Subcutaneous adipose tissue (tissue), 4 donors: ENCODE data around the gene ATP2A1. TPM values are rescaled to one million over a fixed set of nuclear protein-coding genes. Genes with fewer than 3 reads are reported as not detected.

ENCODE experiments used
- CTCF ChIP-seq: fragments of 450-650 bp; IDR thresholded peaks from one replicate; pipeline ENCODE4 v1.5.1; 2016; ENCODE audit warnings: low read depth, mild to moderate bottlenecking, control low read depth, antibody characterized with exemption, moderate library complexity
- total RNA-seq, 4 donors: library from RNA; depleted of rRNA; stranded (reverse); fragments of >200 nt; gene quantifications; one replicate each; pipeline ENCODE4 v1.1.0, GENCODE V29; 2016

The ATP2A1 gene
- total RNA-seq, 4 donors from 2014 or later = 0.19 to 0.44 (median 0.34) TPM; not detected in 1

GRCh38 chr16:28927815-28928214, 49.5 kb downstream of the ATP2A1 start:
- no peak for TF ChIP-seq CTCF

- TF ChIP-seq CTCF = no peak
These were observed 51.9 kb downstream of the ATP2A1 start for GRCh38 chr16:28930203-28930602.

GRCh38 chr16:28930652-28931051, 52.4 kb downstream of the ATP2A1 start:
- TF ChIP-seq CTCF = no peak

- no peak for TF ChIP-seq CTCF
These were observed 53.5 kb downstream of the ATP2A1 start, which contains the start of gene CD19 for GRCh38 chr16:28931801-28932225. Gene CD19 (plus strand): TSS chr16:28931971. CDS start chr16:28932001, 30 bp downstream.

GRCh38 chr16:28932339-28933141, 54.3 kb downstream of the ATP2A1 start:
- no peak for TF ChIP-seq CTCF

- TF ChIP-seq CTCF = no peak
These were observed 54.9 kb downstream of the ATP2A1 start for GRCh38 chr16:28933171-28933570.

GRCh38 chr16:28935346-28935745, 57.1 kb downstream of the ATP2A1 start:
- no peak for TF ChIP-seq CTCF
